NCI-H2081 treated with DMSO at 0.1 percent for 48 hours (cell line): ENCODE results near the gene ULBP1.
A peak's percentile ranks its signal among the peaks of the same experiment; 100 is the strongest.
"Not testable (repeated sequence)": the region's sequence is repeated elsewhere in the genome, so short reads cannot be mapped to it uniquely, and the experiment has no call there.

Experiments used
- DNase-seq: peaks from one replicate; lab custom pipeline; 2025; lab: John Stamatoyannopoulos, UW

The ULBP1 gene

DNA sequence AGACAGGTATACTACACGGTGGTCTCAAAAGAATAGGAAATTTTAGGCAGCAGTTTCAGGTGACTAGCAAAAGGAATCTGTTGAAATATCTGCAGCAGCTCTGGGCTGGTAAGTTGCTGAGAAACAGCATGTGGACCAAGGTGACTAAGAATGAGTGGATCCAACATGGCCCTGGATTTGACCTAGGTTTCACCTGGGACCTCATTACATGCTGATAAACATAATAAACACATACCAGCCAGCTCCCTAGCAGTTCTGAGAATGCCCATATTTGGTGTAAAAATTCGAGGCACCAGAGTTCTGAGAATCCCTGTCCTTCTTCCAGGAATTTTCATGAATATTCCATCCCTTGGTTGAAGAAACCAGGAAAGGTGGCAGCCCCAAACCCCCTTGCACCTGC, 10.4 kb upstream of the ULBP1 start:
- not testable (repeated sequence) for DNase-seq

GRCh38 chr6:149953934-149954327, 9.8 kb upstream of the ULBP1 start:
- DNase-seq = not testable (repeated sequence)

- not testable (repeated sequence) for DNase-seq
These were observed 9.3 kb upstream of the ULBP1 start for GRCh38 chr6:149954328-149954983.

GRCh38 chr6:149954984-149955653, 8.6 kb upstream of the ULBP1 start:
- DNase-seq = not testable (repeated sequence)

DNA sequence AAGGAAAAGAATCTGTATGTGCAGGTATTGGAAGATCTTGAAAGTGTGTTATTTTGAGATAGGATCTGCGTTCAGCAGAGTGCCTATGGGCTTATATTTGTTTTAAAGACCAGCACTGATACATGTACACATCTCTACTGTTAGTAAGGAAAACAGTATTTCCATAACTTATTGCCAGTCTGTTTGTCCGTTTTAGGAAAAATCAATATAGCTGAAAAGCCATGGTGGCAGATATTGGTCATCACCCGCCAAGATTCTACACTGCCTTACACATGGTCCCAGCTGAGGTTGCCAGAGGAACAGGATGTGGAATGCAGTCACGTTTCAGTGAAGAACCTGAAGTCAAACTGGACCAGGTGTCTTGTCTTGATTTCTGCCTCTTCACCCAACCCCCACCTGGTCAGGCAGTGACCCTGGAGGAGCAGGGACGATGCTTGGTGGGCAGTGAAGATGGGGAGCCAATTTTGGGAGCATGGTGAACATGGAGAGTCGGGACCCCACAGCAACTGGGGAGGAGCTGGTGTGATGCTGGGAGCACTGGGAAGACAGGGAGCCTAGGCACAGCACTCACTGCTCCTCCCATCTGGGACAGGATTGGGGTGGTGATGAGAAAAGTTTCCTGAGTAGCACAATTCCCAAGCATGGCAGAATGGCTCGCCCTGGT, 8.0 kb upstream of the ULBP1 start:
- DNase-seq = not testable (repeated sequence)

DNA sequence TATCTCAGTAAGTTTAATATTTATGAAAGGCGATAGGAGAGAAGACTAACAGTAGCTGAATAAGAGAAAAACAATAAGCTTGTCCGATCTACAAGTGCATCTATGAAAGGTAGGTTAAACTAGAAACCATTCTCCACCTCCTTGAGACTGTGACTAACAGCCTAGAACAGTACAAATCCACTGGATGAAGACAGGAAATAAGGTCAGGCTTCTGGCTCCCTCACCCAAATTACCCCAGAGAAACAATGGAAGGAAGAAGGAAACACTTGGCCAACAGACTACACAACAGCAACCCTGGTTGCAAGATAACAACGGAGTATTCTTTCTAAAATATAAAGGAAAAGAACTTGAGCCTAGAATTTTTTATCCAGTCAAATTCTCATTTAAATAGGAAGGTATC, 5.6 kb upstream of the ULBP1 start:
- DNase-seq = not testable (repeated sequence)

- not testable (repeated sequence) for DNase-seq
These were observed 3.9 kb upstream of the ULBP1 start for GRCh38 chr6:149959806-149960205.

DNA sequence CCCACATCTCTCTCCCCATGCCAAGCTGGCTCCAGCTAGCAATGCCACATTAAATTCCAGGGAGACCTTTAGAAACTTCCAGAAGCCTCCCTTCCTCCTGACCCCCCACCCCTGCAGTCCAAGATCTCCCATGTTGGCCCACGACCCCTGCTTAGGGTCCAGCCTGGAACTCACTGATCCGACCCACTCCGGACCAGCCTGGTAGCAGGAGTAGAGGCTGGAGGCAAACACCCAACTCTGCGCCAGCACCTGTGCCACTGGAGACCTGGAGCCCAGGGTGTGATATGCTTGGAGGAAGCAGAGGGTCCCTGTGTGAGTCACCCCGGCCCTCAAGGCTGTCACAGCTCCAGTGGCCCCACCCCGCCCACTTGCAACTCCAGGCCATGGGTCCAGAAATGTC, 3.3 kb upstream of the ULBP1 start:
- no peak for DNase-seq

DNA sequence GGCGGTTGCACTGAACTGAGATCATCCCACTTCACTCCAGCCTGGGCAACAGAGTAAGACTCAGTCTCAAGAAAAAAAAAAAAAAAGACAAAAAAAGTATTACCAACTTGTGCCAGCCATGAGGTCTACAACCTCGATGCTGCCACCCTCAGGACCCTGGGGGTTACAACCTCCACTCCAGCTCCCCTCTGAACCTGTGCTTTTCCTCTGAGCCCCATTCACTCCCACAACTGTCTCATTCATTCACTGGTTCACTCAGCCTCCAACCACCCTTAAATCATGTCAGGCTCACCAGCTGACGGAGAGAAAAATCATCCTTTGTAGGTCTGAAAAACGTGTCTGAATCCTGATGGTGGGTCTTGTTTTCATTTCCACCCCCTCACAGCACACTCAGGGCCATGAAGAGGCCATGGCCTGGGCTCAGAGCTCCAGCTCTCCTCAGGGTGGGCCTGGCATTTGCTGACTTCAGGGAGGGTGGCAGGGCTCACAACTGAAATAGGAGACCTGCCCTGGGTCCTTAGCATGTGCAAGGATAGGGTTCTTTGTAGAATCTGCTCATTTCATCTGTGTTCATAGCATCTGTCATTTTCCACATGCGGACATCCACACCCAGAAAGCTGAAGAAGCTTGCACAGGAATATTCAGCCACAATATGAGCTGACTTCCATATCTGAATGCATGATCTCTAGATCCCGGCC, 1.9 kb upstream of the ULBP1 start:
- DNase-seq = no peak

GRCh38 chr6:149962461-149963211, 1.1 kb upstream of the ULBP1 start:
- DNase-seq = no peak

GRCh38 chr6:149963212-149963461, 606 bp upstream of the ULBP1 start:
- peak; percentile 21 for DNase-seq

- DNase-seq = no peak
These were observed 808 bp downstream of the ULBP1 start for GRCh38 chr6:149964308-149965193.

DNA sequence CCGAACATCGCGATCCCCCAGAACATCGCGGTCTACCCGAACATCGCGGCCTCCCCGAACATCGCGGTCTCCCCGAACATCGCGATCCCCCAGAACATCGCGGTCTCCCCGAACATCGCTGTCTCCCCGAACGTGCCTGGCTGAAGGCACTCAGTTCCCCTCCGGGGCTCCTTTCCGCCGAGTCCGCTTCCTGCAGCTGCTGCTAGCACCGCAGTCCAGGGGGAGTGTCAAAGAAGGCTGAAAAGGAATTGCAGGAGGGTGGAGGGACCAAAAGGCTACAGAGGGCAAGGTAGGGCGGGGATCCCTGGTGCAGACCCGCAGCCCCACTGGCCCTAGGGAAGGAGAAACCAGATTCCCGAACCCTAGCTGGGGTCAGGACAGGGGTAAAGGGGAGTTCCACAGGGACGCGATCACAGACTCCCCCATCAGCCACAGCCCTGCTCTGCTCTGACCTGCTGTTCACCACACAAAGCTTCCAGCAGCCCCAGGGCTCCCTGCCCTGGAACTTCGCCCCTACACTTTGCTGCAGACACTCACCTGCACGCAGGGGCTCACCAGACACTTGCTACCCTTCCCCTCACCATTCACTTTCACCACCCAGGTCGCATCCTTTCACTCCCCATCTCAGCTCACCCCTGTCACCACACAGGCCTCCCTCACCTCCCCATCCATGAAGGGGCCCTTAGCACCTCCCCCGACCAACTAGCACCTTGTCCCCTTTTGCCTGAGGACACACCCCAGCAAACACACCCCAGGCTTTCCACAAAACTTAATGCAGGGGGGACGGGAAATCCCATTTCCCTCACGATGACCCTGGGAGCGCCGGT, 1.7 kb downstream of the ULBP1 start:
- no peak for DNase-seq

DNA sequence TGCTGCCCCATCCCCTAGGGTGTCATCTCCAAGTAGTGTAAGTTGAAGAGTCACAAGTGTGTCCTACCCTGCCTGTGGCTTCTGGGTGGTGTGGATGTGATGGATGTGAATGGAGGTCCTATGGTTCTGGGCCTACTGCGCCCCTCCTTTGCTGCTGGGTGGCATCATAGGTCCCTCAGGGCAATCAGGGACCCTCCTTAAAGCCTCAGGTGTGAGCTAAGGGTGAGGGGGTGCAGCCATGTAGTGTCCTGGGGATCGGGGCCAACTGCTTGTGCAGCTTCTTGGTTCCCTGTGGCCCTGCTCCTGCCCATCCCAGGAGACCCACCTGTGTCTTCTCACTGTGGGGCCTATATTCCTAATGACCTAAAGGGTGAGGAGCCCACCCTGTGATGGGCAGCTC, 2.6 kb downstream of the ULBP1 start:
- DNase-seq = not testable (repeated sequence)

DNA sequence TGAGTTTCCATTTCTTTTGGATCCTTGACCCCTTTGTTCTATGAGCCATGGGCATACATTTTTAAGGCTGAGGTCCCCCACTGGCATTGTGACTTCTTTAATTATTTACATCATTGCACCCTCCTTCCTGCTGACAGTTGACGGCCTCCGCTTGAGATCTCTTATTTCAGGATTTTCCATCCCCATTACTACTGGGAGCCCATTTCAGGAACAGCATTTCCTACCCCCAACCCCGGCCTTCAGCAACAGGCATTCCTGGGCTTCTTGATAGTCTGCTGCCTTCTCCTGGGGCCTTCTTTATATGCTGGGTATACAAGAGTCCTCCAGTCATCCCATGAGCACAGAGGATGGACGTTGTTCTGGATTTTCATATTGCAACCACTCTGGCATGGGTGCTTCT, 3.8 kb downstream of the ULBP1 start:
- no peak for DNase-seq

DNA sequence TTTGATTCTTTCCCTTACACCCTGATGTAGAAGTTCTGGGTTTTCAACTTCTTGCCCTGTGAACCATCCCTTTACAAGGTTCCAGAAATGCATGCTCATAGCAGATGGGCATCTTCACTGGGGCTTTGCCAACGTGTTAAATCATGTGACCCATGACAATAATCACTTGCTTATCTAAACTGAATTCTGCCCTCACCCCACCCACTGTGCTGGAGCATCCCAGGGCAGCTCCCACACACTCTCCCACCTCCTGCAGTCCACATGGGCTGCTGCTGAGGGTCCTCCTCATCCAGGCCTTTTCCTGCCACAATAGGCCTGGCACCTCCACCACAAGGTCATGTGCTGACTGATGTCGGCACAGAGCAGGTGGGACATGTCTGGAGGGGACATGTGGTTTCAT, 4.3 kb downstream of the ULBP1 start:
- DNase-seq = not testable (repeated sequence)

GRCh38 chr6:149968909-149969308, 5.2 kb downstream of the ULBP1 start:
- DNase-seq = not testable (repeated sequence)

DNA sequence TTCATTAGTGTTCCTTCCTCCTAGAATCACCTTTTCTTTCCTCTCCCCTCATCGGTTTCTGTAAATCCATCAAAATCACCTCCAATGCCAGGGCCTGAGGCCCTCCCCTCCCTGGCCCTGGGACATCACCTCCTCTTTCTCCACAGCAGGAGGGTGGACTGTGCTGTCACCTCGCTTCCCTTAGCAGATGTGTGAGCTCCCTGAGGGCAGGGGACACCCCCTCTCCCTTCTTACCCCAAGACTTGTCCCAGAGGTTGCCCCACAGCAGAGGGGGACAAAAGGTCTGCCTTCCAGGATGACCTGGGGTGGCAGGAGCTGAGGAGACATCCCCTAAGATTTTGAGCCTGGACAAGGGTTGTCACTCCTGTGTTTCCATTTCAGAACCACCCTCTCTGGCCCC, 5.9 kb downstream of the ULBP1 start:
- no peak for DNase-seq

DNA sequence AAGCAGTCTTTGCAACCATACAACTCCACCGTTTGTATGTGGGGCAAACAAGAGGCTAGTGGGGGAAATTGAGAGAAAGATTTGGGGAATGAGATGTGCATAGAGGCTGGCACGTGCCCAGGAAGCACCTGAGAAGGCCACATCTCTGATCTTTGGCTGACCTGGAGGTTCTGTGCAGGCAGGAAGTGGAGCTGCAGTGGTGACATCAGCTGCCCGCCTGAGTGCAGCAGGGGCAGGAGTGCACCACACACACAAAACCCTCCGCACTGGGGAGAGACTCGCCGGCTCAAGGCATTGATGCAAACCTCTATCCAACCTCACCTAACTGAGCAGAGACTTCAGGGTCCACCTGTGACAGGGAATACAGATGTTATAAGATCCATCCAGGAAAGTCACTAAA, 10.7 kb downstream of the ULBP1 start:
- not testable (repeated sequence) for DNase-seq

DNA sequence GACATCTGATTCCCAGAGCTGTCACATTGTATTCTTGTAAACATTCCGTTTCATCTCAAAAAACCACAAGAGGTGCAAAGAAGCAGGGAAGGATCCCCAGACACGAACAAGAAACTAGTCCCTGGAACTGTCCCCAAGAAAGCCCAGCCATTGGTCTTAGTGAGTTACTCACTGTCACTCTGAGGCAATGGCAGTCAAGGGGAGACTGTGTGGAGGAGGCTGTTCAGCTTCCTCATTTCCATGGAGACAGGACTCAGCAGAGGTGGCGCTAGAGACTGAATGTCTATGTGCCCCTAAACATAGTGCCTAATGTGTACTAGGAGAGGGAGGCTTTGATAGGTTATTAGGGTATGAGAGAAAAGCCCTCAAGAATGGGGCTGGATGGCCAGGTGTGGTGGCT, 11.1 kb downstream of the ULBP1 start:
- DNase-seq = no peak
